Stimulated activated naive CD4-positive, alpha-beta T cell (primary cell): Measurements from ENCODE around the gene ORM2.
"Not testable (repeated sequence)": the region's sequence is repeated elsewhere in the genome, so short reads cannot be mapped to it uniquely, and the experiment has no call there.

Experiments used
- DNase-seq, 6 experiments: peaks; one replicate each; lab custom pipeline; 2025; lab: John Stamatoyannopoulos, UW

ORM2 gene

GRCh38 chr9:114329625-114330022 lies at the start of gene ORM2:
Gene ORM2 (plus strand): TSS chr9:114329869. CDS start chr9:114329905, 36 bp downstream.
- not testable (repeated sequence) for DNase-seq

GRCh38 chr9:114280636-114281472 lies 48.8 kb upstream of the ORM2 start:
- no peak for DNase-seq

GRCh38 chr9:114281473-114282103 lies 48.1 kb upstream of the ORM2 start:
- DNase-seq, result no peak

- DNase-seq, result no peak
Observed at GRCh38 chr9:114282104-114282485, 47.6 kb upstream of the ORM2 start.

- no peak for DNase-seq
Observed at GRCh38 chr9:114282507-114282906, 47.2 kb upstream of the ORM2 start.

GRCh38 chr9:114282926-114283325 lies 46.7 kb upstream of the ORM2 start:
- DNase-seq, result no peak

GRCh38 chr9:114283551-114284111 lies 46.0 kb upstream of the ORM2 start:
- DNase-seq, result no peak

- DNase-seq, result no peak
Observed at GRCh38 chr9:114284316-114285060, 45.2 kb upstream of the ORM2 start.

GRCh38 chr9:114285166-114285867 lies 44.4 kb upstream of the ORM2 start:
- no peak for DNase-seq

GRCh38 chr9:114286146-114286679 lies 43.5 kb upstream of the ORM2 start:
- no peak for DNase-seq

- no peak for DNase-seq
Observed at GRCh38 chr9:114287001-114287762, 42.5 kb upstream of the ORM2 start.

GRCh38 chr9:114287763-114288192 lies 41.9 kb upstream of the ORM2 start:
- no peak for DNase-seq

GRCh38 chr9:114288193-114289091 lies 41.2 kb upstream of the ORM2 start:
- no peak for DNase-seq

GRCh38 chr9:114289106-114289505 lies 40.6 kb upstream of the ORM2 start:
- no peak for DNase-seq

- no peak for DNase-seq
Observed at GRCh38 chr9:114289571-114290481, 39.8 kb upstream of the ORM2 start.

- DNase-seq, result no peak
Observed at GRCh38 chr9:114290561-114290986, 39.1 kb upstream of the ORM2 start.

- DNase-seq, result peak; percentile 20 to 76 (median 54)
Observed at GRCh38 chr9:114291064-114291474, 38.6 kb upstream of the ORM2 start.

- no peak for DNase-seq
Observed at GRCh38 chr9:114291886-114292590, 37.6 kb upstream of the ORM2 start.
